ENCODE measurements around the gene FLRT2. TPM values are rescaled to one million over a fixed set of nuclear protein-coding genes. Genes with fewer than 3 reads are reported as not detected.
A peak's percentile ranks its signal among the peaks of the same experiment; 100 is the strongest.

FLRT2 gene
- polyA plus RNA-seq, 1 donor: 46.9 TPM

- WGBS (ENCODE audit: insufficient coverage, low lambda C conversion rate): 0% methylated on average over 1 of the region's 8 CpGs
- no peaks in the 10 kb centered on the region for H3K9me3 ChIP-seq (ENCODE audit: control insufficient read depth, low read depth, low read length)
- no peak overlapping the region for H3K27ac ChIP-seq (ENCODE audit: low read length)
- H3K4me1 ChIP-seq (ENCODE audit: control insufficient read depth, insufficient read depth, low read length): peaks cover 18% of the 10 kb centered on the region
- peaks cover 46% of the 10 kb centered on the region for H3K27me3 ChIP-seq (ENCODE audit: control insufficient read depth, insufficient read depth, low read length)
- DNase-seq: peak in 1 of 2 donors; percentile 32
- H3K36me3 ChIP-seq (ENCODE audit: control insufficient read depth, insufficient read depth, low read length): no peaks in the 10 kb centered on the region
- peak overlapping the region; percentile 44 for H3K4me3 ChIP-seq (ENCODE audit: low read length)
Observed at GRCh38 chr14:85535991-85536832, 6.3 kb downstream of the FLRT2 start.

- WGBS (ENCODE audit: insufficient coverage, low lambda C conversion rate): no CpG with 5 or more reads among the region's 1 CpG
- Histone ChIP-seq H3K27me3 (ENCODE audit: control insufficient read depth, insufficient read depth, low read length) (peaks cover 40% of the 10 kb centered on the region), H3K9me3 (ENCODE audit: control insufficient read depth, low read depth, low read length) (no peaks in the 10 kb centered on the region), H3K27ac (ENCODE audit: low read length) (no peak overlapping the region), H3K4me1 (ENCODE audit: control insufficient read depth, insufficient read depth, low read length) (peaks cover 12% of the 10 kb centered on the region), H3K4me3 (ENCODE audit: low read length) (no peak overlapping the region), H3K36me3 (ENCODE audit: control insufficient read depth, insufficient read depth, low read length) (no peaks in the 10 kb centered on the region)
- no peak for DNase-seq
Observed at GRCh38 chr14:85536833-85537190, 6.9 kb downstream of the FLRT2 start.

- H3K27me3 ChIP-seq (ENCODE audit: control insufficient read depth, insufficient read depth, low read length): peaks cover 33% of the 10 kb centered on the region
- no peaks in the 10 kb centered on the region for H3K9me3 ChIP-seq (ENCODE audit: control insufficient read depth, low read depth, low read length)
- no peak for DNase-seq
- H3K36me3 ChIP-seq (ENCODE audit: control insufficient read depth, insufficient read depth, low read length): no peaks in the 10 kb centered on the region
- no peak overlapping the region for H3K4me3 ChIP-seq (ENCODE audit: low read length)
- peaks cover 8% of the 10 kb centered on the region for H3K4me1 ChIP-seq (ENCODE audit: control insufficient read depth, insufficient read depth, low read length)
- no peak overlapping the region for H3K27ac ChIP-seq (ENCODE audit: low read length)
- WGBS (ENCODE audit: insufficient coverage, low lambda C conversion rate): 85% methylated on average over 3 of the region's 3 CpGs
Observed at GRCh38 chr14:85537526-85537925, 7.6 kb downstream of the FLRT2 start.

- Histone ChIP-seq H3K9me3 (ENCODE audit: control insufficient read depth, low read depth, low read length) (no peaks in the 10 kb centered on the region), H3K27ac (ENCODE audit: low read length) (no peak overlapping the region), H3K27me3 (ENCODE audit: control insufficient read depth, insufficient read depth, low read length) (peaks cover 22% of the 10 kb centered on the region), H3K4me3 (ENCODE audit: low read length) (no peak overlapping the region), H3K4me1 (ENCODE audit: control insufficient read depth, insufficient read depth, low read length) (peaks cover 5% of the 10 kb centered on the region), H3K36me3 (ENCODE audit: control insufficient read depth, insufficient read depth, low read length) (no peaks in the 10 kb centered on the region)
- WGBS (ENCODE audit: insufficient coverage, low lambda C conversion rate): no CpG with 5 or more reads among the region's 2 CpGs
- DNase-seq: no peak
Observed at GRCh38 chr14:85538636-85539035, 8.7 kb downstream of the FLRT2 start.

DNA sequence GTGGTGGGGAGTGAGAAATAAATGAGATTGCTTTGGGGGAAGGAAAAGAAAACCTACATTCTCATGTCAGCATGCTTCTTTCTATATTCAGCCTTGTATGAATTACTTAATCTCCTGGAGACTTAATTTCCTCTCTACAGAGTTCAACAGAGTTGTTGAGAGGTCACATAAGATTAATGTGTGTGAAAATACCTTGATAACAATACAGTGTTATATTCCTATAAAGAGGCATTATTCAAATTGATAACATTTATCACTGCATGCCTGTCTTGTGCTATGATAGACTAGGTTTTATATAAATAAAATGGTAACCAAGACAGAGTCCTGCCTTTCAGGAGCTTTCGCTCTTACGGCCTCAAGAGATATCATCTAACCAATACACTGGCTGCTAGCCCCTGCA is 9.6 kb downstream of the FLRT2 start:
- H3K36me3 ChIP-seq (ENCODE audit: control insufficient read depth, insufficient read depth, low read length): no peaks in the 10 kb centered on the region
- H3K27ac ChIP-seq (ENCODE audit: low read length): no peak overlapping the region
- peaks cover 14% of the 10 kb centered on the region for H3K27me3 ChIP-seq (ENCODE audit: control insufficient read depth, insufficient read depth, low read length)
- no peaks in the 10 kb centered on the region for H3K9me3 ChIP-seq (ENCODE audit: control insufficient read depth, low read depth, low read length)
- no peak for DNase-seq
- WGBS (ENCODE audit: insufficient coverage, low lambda C conversion rate): no CpG with 5 or more reads among the region's 2 CpGs
- H3K4me1 ChIP-seq (ENCODE audit: control insufficient read depth, insufficient read depth, low read length): no peaks in the 10 kb centered on the region
- H3K4me3 ChIP-seq (ENCODE audit: low read length): no peak overlapping the region

DNA sequence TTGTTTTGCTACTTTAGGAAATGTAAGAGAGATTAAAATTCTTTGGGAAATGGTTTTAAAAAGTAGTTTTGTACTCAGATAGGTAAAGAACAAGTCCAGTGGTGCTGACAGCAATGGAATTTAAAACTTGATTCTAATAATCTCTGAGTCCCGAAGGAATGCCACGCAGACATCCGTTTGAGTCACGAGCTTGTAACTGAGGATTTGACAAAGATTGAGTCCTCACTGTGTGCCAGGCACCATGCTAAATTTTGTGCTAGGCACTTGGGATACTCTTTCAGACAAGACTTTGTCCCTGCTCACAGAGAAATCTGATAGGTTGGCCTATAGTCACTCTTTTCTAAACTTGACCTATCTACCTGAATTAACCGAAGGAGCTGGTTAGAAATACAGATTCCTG is 12.7 kb downstream of the FLRT2 start:
- H3K36me3 ChIP-seq (ENCODE audit: control insufficient read depth, insufficient read depth, low read length): no peaks in the 10 kb centered on the region
- H3K27ac ChIP-seq (ENCODE audit: low read length): no peak overlapping the region
- no peaks in the 10 kb centered on the region for H3K4me1 ChIP-seq (ENCODE audit: control insufficient read depth, insufficient read depth, low read length)
- no peak for DNase-seq
- no CpG with 5 or more reads among the region's 5 CpGs for WGBS (ENCODE audit: insufficient coverage, low lambda C conversion rate)
- H3K9me3 ChIP-seq (ENCODE audit: control insufficient read depth, low read depth, low read length): no peaks in the 10 kb centered on the region
- H3K4me3 ChIP-seq (ENCODE audit: low read length): no peak overlapping the region
- no peaks in the 10 kb centered on the region for H3K27me3 ChIP-seq (ENCODE audit: control insufficient read depth, insufficient read depth, low read length)

- peaks cover 6% of the 10 kb centered on the region for H3K36me3 ChIP-seq (ENCODE audit: control insufficient read depth, insufficient read depth, low read length)
- no peak for DNase-seq
- H3K27ac ChIP-seq (ENCODE audit: low read length): no peak overlapping the region
- no peaks in the 10 kb centered on the region for H3K9me3 ChIP-seq (ENCODE audit: control insufficient read depth, low read depth, low read length)
- no peaks in the 10 kb centered on the region for H3K4me1 ChIP-seq (ENCODE audit: control insufficient read depth, insufficient read depth, low read length)
- H3K4me3 ChIP-seq (ENCODE audit: low read length): no peak overlapping the region
- 100% methylated on average over 3 of the region's 3 CpGs for WGBS (ENCODE audit: insufficient coverage, low lambda C conversion rate)
- H3K27me3 ChIP-seq (ENCODE audit: control insufficient read depth, insufficient read depth, low read length): no peaks in the 10 kb centered on the region
Observed at GRCh38 chr14:85545738-85546137, 15.8 kb downstream of the FLRT2 start.

- Histone ChIP-seq H3K27ac (ENCODE audit: low read length) (no peak overlapping the region), H3K36me3 (ENCODE audit: control insufficient read depth, insufficient read depth, low read length) (peaks cover 6% of the 10 kb centered on the region), H3K4me3 (ENCODE audit: low read length) (no peak overlapping the region), H3K4me1 (ENCODE audit: control insufficient read depth, insufficient read depth, low read length) (no peaks in the 10 kb centered on the region), H3K27me3 (ENCODE audit: control insufficient read depth, insufficient read depth, low read length) (no peaks in the 10 kb centered on the region), H3K9me3 (ENCODE audit: control insufficient read depth, low read depth, low read length) (no peaks in the 10 kb centered on the region)
- no CpG with 5 or more reads among the region's 3 CpGs for WGBS (ENCODE audit: insufficient coverage, low lambda C conversion rate)
- DNase-seq: no peak
Observed at GRCh38 chr14:85546390-85546789, 16.4 kb downstream of the FLRT2 start.

DNA sequence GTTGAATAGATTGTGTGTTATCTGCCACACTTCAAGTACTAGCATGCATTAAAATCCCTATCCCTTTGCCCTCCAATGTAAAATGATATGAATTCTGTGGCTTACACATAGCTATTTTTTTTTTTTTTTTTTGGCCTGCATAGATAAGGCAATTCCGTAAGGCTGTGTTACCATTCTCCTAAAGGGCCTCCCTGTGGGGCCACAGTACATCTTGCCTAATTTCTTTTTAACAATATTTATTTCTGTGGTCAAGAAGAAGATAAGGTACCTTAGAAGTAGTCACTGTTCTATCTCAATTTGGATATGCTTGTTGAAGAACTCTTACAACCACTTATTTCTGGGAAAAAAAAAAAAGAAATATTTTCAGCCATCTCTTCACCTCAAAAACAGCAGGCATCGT is 19.8 kb downstream of the FLRT2 start:
- DNase-seq: no peak
- WGBS (ENCODE audit: insufficient coverage, low lambda C conversion rate): 100% methylated on average over 1 of the region's 2 CpGs
- H3K9me3 ChIP-seq (ENCODE audit: control insufficient read depth, low read depth, low read length): no peaks in the 10 kb centered on the region
- H3K4me3 ChIP-seq (ENCODE audit: low read length): no peak overlapping the region
- peaks cover 6% of the 10 kb centered on the region for H3K36me3 ChIP-seq (ENCODE audit: control insufficient read depth, insufficient read depth, low read length)
- no peaks in the 10 kb centered on the region for H3K4me1 ChIP-seq (ENCODE audit: control insufficient read depth, insufficient read depth, low read length)
- no peaks in the 10 kb centered on the region for H3K27me3 ChIP-seq (ENCODE audit: control insufficient read depth, insufficient read depth, low read length)
- H3K27ac ChIP-seq (ENCODE audit: low read length): no peak overlapping the region

GRCh38 chr14:85554106-85554505 is 24.2 kb downstream of the FLRT2 start:
- Histone ChIP-seq H3K4me3 (ENCODE audit: low read length) (no peak overlapping the region), H3K36me3 (ENCODE audit: control insufficient read depth, insufficient read depth, low read length) (peaks cover 2% of the 10 kb centered on the region), H3K27ac (ENCODE audit: low read length) (no peak overlapping the region), H3K4me1 (ENCODE audit: control insufficient read depth, insufficient read depth, low read length) (no peaks in the 10 kb centered on the region), H3K9me3 (ENCODE audit: control insufficient read depth, low read depth, low read length) (no peaks in the 10 kb centered on the region), H3K27me3 (ENCODE audit: control insufficient read depth, insufficient read depth, low read length) (no peaks in the 10 kb centered on the region)
- 69% methylated on average over 2 of the region's 3 CpGs for WGBS (ENCODE audit: insufficient coverage, low lambda C conversion rate)
- no peak for DNase-seq

GRCh38 chr14:85556267-85556666 is 26.3 kb downstream of the FLRT2 start:
- no CpG with 5 or more reads among the region's 1 CpG for WGBS (ENCODE audit: insufficient coverage, low lambda C conversion rate)
- no peak for DNase-seq
- Histone ChIP-seq H3K27ac (ENCODE audit: low read length) (no peak overlapping the region), H3K4me3 (ENCODE audit: low read length) (no peak overlapping the region), H3K27me3 (ENCODE audit: control insufficient read depth, insufficient read depth, low read length) (no peaks in the 10 kb centered on the region), H3K36me3 (ENCODE audit: control insufficient read depth, insufficient read depth, low read length) (no peaks in the 10 kb centered on the region), H3K4me1 (ENCODE audit: control insufficient read depth, insufficient read depth, low read length) (no peaks in the 10 kb centered on the region), H3K9me3 (ENCODE audit: control insufficient read depth, low read depth, low read length) (no peaks in the 10 kb centered on the region)

Data from large intestine (tissue), 3 donors.